Right lobe of liver (tissue), 4 donors: ENCODE data around the gene ZNF862.

Source experiments
- CTCF ChIP-seq, 4 donors: fragments of 200-600 bp in 3 of 4; fragments of 450-650 bp in 1 of 4; IDR thresholded peaks; one replicate each; pipeline versions ENCODE4 v1.5.1 to v1.8.0; 2016 to 2022; ENCODE audit warnings: antibody characterized with exemption in 4 of 4, mild to moderate bottlenecking in 2 of 4
- POLR2A ChIP-seq: fragments of 450-650 bp; IDR thresholded peaks from one replicate; pipeline ENCODE4 v1.6.1; 2017; ENCODE audit warnings: antibody characterized with exemption, mild to moderate bottlenecking
- donor health status: DM: no; HTN: no; CAD: no.
- donor health status: DM: no; HTN: no; CAD: no.
- donor health status: DM: no; HTN: yes; CAD: no.

- TF ChIP-seq CTCF (IDR thresholded peaks at IDR 0.05) (no peak), POLR2A (no peak)
Observed at GRCh38 chr7:149850716-149851115, 12.5 kb downstream of the ZNF862 start.
